Endometrial microvascular endothelial cells (primary cell): ENCODE data around the gene PKP3. TPM values are rescaled to one million over a fixed set of nuclear protein-coding genes. Genes with fewer than 3 reads are reported as not detected.
"Not testable (repeated sequence)": the region's sequence is repeated elsewhere in the genome, so short reads cannot be mapped to it uniquely, and the experiment has no call there.

Source experiments
- in situ Hi-C: cut with HindIII; loops from 2 replicates; pipeline ENCODE4 v1.10.0; 2017; ENCODE audit warnings: low sequenced_read_pairs, low pct_unique_long_range_greater_than_20kb; ENCODE audit errors: inconsistent ontology term
- total RNA-seq: library from RNA; depleted of rRNA; stranded (reverse); fragments of >200 nt; gene quantifications from one replicate; pipeline ENCODE4 v1.2.3, GENCODE V29; 2015; ENCODE audit errors: inconsistent ontology term

PKP3 gene
- total RNA-seq, 1 donor from 2014 or later = not detected

GRCh38 chr11:389369-389768, 4.6 kb upstream of the PKP3 start:
- in situ Hi-C loops = not testable (repeated sequence)

- in situ Hi-C loops = no loop called here
Observed at GRCh38 chr11:390175-390574, 3.8 kb upstream of the PKP3 start.

GRCh38 chr11:391117-392017, 2.6 kb upstream of the PKP3 start:
- in situ Hi-C loops = no loop called here

- in situ Hi-C loops = no loop called here
Observed at GRCh38 chr11:392102-392777, 1.8 kb upstream of the PKP3 start.

GRCh38 chr11:393219-394033, 583 bp upstream of the PKP3 start:
- in situ Hi-C loops = no loop called here

- in situ Hi-C loops = no loop called here
Observed at GRCh38 chr11:394858-395655, 1.0 kb downstream of the PKP3 start.

DNA sequence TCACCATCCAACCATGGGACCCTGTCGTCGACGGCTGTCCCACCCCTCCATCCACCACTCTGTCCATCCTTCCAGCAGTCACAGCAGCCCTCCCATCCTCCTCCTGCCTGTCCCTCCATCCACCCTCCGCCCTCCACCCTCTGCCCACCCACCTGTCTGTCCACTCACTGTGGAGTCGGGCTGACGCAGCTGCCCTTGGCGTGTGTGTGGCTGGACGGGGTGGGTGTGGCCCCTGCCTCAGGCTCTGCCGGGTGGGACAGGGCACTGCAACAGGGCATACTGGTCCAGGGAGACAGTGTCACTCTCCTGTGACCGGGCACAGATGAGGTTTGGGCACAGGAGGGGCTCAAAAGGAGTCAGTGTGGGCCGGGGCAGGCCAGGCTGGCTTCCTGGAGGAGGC, 1.9 kb downstream of the PKP3 start:
- in situ Hi-C loops = no loop called here

GRCh38 chr11:396511-396947, 2.5 kb downstream of the PKP3 start:
- in situ Hi-C loops = no loop called here

DNA sequence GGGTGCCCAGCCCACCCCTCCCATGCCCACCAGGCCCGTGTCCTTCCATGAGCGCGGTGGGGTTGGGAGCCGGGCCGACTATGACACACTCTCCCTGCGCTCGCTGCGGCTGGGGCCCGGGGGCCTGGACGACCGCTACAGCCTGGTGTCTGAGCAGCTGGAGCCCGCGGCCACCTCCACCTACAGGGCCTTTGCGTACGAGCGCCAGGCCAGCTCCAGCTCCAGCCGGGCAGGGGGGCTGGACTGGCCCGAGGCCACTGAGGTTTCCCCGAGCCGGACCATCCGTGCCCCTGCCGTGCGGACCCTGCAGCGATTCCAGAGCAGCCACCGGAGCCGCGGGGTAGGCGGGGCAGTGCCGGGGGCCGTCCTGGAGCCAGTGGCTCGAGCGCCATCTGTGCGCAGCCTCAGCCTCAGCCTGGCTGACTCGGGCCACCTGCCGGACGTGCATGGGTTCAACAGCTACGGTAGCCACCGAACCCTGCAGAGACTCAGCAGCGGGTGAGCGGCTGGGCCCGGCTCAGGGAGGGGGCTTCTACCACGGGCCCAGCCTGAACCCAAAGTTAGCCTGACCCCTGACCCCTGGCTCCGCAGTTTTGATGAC, 3.0 kb downstream of the PKP3 start:
- in situ Hi-C loops = no loop called here

DNA sequence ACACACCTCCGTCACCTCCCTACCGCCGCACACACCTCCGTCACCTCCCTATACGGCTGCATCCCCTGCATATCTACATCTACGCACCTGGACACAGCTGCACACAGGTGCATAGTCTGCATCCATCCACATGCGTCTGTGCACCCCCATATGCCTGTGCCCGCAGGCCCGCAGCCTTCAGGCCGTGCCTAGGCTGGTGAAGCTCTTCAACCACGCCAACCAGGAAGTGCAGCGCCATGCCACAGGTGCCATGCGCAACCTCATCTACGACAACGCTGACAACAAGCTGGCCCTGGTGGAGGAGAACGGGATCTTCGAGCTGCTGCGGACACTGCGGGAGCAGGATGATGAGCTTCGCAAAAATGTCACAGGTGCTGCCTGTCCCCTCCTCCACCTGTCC, 4.8 kb downstream of the PKP3 start:
- in situ Hi-C loops = no loop called here

DNA sequence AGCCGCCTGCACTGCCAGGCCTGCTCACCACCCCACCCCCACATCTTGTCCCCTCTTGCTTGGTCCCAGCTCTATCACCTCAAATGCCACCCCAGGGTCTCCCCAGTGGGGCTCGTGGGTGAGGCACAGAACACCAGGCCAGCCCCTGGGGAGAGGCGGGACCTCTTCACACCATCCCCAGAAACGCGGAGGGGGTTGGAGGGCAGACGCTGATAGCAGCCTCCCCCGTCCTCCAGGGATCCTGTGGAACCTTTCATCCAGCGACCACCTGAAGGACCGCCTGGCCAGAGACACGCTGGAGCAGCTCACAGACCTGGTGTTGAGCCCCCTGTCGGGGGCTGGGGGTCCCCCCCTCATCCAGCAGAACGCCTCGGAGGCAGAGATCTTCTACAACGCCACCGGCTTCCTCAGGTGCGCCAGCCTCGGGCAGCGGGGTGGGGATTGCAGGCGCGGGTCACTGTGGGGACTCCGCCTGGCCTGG, 5.8 kb downstream of the PKP3 start:
- in situ Hi-C loops = no loop called here

- in situ Hi-C loops = no loop called here
Observed at GRCh38 chr11:400241-400689, 6.3 kb downstream of the PKP3 start.

- in situ Hi-C loops = not testable (repeated sequence)
Observed at GRCh38 chr11:401196-401595, 7.2 kb downstream of the PKP3 start.

DNA sequence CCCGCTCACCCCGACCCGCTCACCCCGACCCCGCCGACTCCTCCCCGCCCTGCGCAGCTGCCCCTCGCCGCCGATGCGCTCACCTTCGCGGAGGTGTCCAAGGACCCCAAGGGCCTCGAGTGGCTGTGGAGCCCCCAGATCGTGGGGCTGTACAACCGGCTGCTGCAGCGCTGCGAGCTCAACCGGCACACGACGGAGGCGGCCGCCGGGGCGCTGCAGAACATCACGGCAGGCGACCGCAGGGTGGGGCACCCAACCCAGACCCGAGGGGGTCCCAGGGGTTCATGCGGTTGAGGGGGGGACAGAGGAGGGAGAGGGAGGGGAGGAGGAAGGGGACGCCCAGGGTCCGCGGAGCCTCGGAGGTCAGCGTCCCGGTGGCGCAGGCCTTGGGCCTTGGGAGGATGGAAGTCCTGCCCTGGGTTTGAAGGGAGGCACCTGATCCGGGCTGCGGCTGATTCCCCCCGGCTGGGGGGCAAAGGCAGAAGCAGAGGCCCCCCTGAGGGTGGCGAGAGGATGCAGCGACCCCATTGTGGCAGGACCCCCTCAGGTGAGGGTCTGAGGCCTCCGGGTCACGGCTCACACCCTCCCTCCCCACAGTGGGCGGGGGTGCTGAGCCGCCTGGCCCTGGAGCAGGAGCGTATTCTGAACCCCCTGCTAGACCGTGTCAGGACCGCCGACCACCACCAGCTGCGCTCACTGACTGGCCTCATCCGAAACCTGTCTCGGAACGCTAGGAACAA, 9.2 kb downstream of the PKP3 start:
- in situ Hi-C loops = no loop called here

DNA sequence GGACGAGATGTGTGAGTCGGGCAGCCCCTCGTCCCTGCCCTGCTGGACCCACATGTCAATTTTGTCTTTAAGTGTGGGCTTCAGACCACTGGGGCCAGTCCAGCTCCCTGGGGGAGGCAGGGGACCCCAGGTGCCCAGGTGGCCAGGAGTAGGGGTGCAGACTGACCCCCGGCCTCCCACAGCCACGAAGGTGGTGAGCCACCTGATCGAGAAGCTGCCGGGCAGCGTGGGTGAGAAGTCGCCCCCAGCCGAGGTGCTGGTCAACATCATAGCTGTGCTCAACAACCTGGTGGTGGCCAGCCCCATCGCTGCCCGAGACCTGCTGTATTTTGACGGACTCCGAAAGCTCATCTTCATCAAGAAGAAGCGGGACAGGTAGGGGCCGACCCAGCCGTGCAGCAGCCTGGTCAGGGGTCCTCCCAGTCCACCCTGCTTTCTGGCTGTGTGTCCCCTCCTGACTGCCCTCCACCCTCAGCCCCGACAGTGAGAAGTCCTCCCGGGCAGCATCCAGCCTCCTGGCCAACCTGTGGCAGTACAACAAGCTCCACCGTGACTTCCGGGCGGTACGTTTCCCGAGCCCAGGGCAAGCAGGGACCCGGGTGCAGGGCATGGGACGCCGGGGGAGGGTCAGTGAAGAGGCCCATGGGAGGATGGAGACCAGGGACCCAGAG, 9.9 kb downstream of the PKP3 start:
- in situ Hi-C loops = no loop called here

DNA sequence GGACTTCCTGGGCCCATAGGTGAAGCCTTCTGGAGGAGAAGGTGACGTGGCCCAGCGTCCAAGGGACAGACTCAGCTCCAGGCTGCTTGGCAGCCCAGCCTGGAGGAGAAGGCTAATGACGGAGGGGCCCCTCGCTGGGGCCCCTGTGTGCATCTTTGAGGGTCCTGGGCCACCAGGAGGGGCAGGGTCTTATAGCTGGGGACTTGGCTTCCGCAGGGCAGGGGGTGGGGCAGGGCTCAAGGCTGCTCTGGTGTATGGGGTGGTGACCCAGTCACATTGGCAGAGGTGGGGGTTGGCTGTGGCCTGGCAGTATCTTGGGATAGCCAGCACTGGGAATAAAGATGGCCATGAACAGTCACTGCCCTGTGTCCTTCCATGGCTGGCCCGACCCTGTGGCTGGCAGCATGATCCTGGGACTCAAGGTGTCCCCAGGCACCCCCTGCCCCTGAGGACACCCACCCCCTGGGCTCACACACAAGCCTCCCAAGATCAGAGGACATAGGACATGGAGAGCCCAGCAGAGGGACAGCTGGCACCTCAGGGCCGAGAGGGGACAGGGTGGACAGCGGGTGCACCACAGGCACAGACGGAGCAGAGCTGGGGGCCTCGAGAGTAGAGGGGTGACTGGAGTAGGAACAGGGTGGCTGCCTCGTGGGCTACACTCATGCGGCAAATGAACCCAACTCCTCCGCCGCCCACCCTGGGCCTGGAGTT, 10.7 kb downstream of the PKP3 start:
- in situ Hi-C loops = no loop called here
